H4 (cell line): Measurements from ENCODE around the gene AKAP13. TPM values are rescaled to one million over a fixed set of nuclear protein-coding genes. Genes with fewer than 3 reads are reported as not detected.
"Not testable (repeated sequence)": the region's sequence is repeated elsewhere in the genome, so short reads cannot be mapped to it uniquely, and the experiment has no call there.

Source experiments
- DNase-seq: peaks from one replicate; pipeline ENCODE4 v3.0.0-alpha.2; 2015; ENCODE audit warnings: low spot score
- total RNA-seq: library from RNA; depleted of rRNA; stranded (reverse); fragments of >200 nt; shearing (Covaris generic); gene quantifications from 2 replicates; pipeline ENCODE4 v1.2.3, GENCODE V29; 2014

AKAP13 gene
- total RNA-seq, 1 experiment from 2014 or later, result 16.6 TPM

- no peak for DNase-seq
Observed at GRCh38 chr15:85532689-85533088, 152.3 kb downstream of the AKAP13 start.

GRCh38 chr15:85534031-85534430 lies 153.6 kb downstream of the AKAP13 start:
- no peak for DNase-seq

- not testable (repeated sequence) for DNase-seq
Observed at GRCh38 chr15:85535533-85536330, 155.3 kb downstream of the AKAP13 start.

- DNase-seq, result no peak
Observed at GRCh38 chr15:85536341-85536740, 155.9 kb downstream of the AKAP13 start.

- no peak for DNase-seq
Observed at GRCh38 chr15:85539491-85539890, 159.1 kb downstream of the AKAP13 start.

GRCh38 chr15:85540085-85540797 lies 159.8 kb downstream of the AKAP13 start:
- DNase-seq, result no peak

GRCh38 chr15:85541744-85542143 lies 161.3 kb downstream of the AKAP13 start:
- DNase-seq, result no peak

GRCh38 chr15:85542488-85542887 lies 162.1 kb downstream of the AKAP13 start:
- no peak for DNase-seq

- DNase-seq, result no peak
Observed at GRCh38 chr15:85542895-85543331, 162.5 kb downstream of the AKAP13 start.

- peak; percentile 5 for DNase-seq
Observed at GRCh38 chr15:85543741-85544155, 163.3 kb downstream of the AKAP13 start.

GRCh38 chr15:85545185-85545584 lies 164.8 kb downstream of the AKAP13 start:
- DNase-seq, result peak; percentile 5

- DNase-seq, result no peak
Observed at GRCh38 chr15:85545752-85546151, 165.3 kb downstream of the AKAP13 start.

- DNase-seq, result no peak
Observed at GRCh38 chr15:85547386-85547785, 167.0 kb downstream of the AKAP13 start.

GRCh38 chr15:85550283-85550682 lies 169.9 kb downstream of the AKAP13 start:
- DNase-seq, result no peak

- DNase-seq, result no peak
Observed at GRCh38 chr15:85551221-85551832, 170.9 kb downstream of the AKAP13 start.

GRCh38 chr15:85554852-85555521 lies 174.6 kb downstream of the AKAP13 start:
- DNase-seq, result no peak

GRCh38 chr15:85555875-85556617 lies 175.6 kb downstream of the AKAP13 start:
- DNase-seq, result no peak

- no peak for DNase-seq
Observed at GRCh38 chr15:85556618-85556895, 176.2 kb downstream of the AKAP13 start.

- no peak for DNase-seq
Observed at GRCh38 chr15:85557385-85557784, 177.0 kb downstream of the AKAP13 start.

- DNase-seq, result no peak
Observed at GRCh38 chr15:85558848-85559247, 178.4 kb downstream of the AKAP13 start.

GRCh38 chr15:85559530-85559929 lies 179.1 kb downstream of the AKAP13 start:
- no peak for DNase-seq

- no peak for DNase-seq
Observed at GRCh38 chr15:85562824-85563223, 182.4 kb downstream of the AKAP13 start.
